Stimulated activated CD4-positive, alpha-beta T cell treated with anti-CD3 and anti-CD28 coated beads, Interleukin-12 subunit alpha, Interleukin-12 subunit beta, amount 100 ng/mL, for 4 hours (primary cell): ENCODE data around the gene CFAP46.
"Not testable (repeated sequence)": the region's sequence is repeated elsewhere in the genome, so short reads cannot be mapped to it uniquely, and the experiment has no call there.

Experiments
- DNase-seq: peaks from one replicate; pipeline ENCODE4 v3.0.0-alpha.2; 2020

Gene CFAP46

DNA sequence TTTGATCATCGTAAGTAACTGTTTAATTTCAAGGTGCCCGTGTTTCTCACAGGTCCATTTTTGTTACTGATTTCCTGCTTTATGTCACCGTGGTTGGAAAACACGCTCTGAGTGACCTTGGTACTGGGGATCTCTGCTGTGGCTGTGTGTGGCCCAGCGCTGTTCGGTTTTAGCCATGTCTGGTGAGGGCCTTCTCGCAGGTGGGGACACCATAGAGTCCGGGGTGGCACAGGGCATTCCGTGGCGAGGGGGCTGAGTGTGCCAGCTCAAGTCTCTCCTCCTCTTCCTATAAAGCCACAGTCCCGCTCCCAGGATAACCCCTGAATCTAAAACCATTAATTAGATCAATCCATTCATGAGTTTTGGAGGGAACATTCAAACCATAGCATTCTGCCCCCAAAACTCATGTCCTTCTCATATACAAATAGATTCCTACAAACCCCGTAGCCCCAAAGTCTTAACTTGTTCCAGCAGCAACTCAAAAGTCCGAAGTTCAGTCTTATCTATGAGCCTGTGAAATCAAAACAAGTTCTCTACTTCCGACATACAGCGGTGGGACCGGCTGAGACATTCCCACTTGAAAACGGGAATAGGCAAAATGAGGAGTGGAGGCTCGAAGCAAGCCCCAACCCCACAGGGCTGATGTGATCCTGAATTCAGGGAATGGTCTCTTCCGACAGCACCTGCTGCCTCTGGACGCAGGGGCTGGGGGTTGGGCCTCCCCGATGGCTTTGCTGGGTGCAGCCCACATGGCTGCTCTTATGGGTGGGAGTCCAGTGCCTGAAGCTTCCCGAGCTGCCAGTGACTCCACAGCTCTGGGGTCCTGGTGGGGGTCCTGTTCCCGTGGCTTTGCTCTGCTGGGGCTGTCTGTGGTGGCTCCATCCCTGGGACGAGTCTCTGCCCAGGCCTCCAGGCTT, 101.4 kb downstream of the CFAP46 start:
- no peak for DNase-seq

- no peak for DNase-seq
These were observed 103.3 kb downstream of the CFAP46 start for GRCh38 chr10:132839061-132839460.

GRCh38 chr10:132838346-132838970, 103.9 kb downstream of the CFAP46 start:
- no peak for DNase-seq

DNA sequence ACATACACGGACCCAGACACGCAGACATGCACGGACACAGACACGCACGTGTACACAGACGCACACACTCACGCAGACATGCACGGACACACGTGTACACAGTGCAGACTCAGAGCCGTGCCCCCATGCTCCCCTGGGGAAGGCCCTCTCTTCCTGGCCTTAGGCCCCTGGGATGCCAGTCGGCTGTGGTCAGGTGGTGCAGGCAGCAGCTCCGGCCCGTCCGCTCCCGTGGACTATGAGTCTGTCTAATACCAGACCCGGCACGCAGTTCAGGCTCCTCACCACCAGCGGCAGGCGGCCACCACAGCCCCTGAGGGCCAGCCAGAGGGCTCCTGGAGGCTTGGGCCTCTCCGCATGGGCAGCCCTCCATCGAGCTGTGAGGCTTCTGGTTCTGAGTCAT, 104.5 kb downstream of the CFAP46 start:
- no peak for DNase-seq

DNA sequence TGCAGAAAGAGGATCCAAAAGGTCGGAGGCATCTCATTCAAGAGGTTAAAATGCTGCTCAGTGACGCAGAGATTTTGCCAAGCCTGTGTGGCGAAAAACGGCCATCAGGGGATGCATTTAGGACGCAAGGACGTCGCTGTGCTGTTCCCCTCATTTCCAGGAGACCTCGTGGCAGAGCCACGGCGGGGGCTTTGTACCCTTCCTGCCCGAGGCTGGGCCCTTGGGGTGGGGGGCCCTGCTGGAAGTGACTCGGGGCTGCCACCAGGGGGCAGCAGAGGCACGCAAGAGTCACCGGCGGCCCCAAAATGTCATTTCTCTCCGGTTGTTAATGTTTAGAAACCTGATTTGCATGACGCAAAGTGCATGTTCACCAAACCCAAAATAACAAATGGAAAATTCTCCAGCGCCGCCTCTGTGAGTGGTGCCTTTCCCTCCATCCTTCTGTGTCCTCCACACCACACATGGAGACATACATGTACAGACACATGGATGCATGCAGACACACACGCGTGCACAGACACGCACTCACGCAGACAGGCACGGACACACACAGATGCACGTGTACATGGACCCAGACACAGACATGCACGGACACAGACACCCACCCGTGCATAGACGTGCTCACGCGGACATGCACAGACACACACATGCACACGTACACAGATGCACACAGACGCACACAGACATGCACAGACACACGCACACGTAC, 105.4 kb downstream of the CFAP46 start:
- peak; percentile 44 for DNase-seq

GRCh38 chr10:132836248-132836831, 106.0 kb downstream of the CFAP46 start:
- no peak for DNase-seq

- no peak for DNase-seq
These were observed 106.5 kb downstream of the CFAP46 start for GRCh38 chr10:132835848-132836233.

DNA sequence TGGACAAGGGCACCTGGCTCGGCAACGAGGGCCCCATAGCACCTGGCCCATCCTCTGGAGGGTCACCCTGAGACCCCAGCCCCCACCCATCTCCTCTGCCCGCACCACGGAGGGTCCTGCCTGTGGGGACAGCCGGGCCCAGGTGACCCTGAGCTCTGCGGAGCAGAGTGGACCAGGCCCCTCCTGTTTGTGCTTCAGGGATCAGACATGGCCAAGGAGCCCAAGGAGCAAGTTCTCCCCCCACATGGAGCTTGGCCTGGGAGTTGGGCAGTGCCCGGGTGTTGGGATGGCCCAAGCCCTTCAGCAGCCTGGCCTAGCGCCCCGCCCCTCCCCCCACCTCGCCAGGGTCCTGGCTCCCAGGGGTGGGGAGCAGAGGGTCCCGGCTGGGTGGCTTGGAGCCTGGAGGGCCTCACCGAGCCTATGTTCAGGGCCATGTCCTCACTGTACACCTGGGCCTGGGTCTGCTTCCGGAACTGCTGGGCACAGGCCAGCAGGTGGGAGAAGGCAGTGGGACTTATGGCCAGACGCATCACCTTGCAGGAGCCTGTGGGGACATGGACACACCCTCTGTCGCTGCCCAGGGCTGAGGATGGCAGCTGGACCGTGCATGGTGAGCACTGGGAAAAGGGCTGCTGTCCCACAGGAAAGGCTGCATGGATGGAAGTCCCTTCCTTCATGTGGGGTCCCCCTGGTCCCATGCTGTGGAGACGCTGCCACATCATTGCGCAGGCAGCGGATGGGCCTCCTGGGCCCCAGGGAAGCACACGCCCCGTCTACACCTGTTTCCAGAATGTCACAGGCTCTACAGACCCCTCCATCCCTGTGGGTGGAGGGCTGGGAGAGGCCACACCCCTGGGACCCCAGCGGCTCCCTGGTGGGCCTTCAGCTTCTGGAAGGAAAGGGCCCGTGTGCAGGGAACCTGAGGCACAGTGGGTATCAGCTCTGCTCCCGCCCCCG, 107.2 kb downstream of the CFAP46 start:
- DNase-seq, result no peak

- no peak for DNase-seq
These were observed 108.0 kb downstream of the CFAP46 start for GRCh38 chr10:132834311-132834761.

GRCh38 chr10:132833421-132834111, 108.8 kb downstream of the CFAP46 start:
- DNase-seq, result no peak

DNA sequence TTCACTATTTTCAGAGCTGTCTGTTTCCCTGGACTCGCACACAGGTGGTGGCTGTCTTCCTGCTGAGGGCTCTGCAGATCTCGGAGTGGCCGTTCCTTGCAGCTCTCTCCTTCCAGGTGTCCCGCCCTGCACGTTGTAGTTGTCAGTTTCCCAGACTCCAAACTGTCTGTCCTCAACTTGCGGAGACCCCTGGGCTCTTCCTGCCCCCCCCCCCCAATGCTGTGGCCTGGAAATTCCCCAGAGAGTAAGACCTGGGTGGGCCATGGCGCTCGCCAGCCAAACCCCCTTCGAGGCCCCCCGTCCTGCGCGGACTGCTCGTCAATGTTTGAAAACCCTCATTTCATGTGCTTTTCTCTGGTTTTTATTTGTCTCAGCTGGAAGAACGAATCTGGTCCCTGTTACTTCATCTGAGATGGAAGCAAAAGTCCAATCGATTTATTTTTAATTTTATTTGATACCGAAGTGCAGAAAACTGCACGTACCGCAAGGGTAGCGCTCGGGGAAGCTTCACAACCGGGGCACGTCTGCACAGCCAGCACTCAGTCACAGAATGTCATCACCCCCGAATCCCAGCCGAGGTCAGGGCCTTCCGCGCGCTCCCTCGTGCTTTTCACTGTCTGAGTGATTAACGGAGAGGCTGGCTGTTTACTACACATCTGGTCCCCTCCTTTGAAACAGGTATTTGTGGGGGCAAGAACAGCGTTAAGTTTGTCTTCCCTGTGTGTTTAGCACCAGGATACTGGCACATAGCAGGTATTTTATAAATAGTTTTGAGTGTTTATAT, 110.0 kb downstream of the CFAP46 start:
- no peak for DNase-seq

GRCh38 chr10:132829403-132829802, 113.0 kb downstream of the CFAP46 start:
- DNase-seq, result no peak

- DNase-seq, result no peak
These were observed 113.7 kb downstream of the CFAP46 start for GRCh38 chr10:132828681-132829080.

- no peak for DNase-seq
These were observed 114.4 kb downstream of the CFAP46 start for GRCh38 chr10:132827861-132828539.

DNA sequence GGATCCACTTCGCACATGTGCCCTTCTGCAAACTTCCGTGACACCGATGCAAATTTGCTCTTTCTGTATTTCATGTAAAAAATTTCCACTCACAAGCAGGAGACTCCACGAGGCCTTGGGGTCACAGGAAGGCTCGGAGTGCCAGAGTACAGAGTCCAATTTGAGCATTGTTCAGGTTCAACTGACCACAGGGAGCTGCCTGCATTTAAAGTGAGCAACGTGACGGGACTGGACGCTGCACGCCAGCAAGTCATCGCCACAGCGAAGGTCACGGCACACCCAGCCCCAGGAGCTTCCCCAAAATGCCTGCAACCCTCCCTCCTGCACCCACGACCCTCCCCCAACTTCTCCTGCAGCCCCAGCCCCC, 115.0 kb downstream of the CFAP46 start:
- no peak for DNase-seq

GRCh38 chr10:132826524-132827422, 115.6 kb downstream of the CFAP46 start:
- DNase-seq, result no peak

DNA sequence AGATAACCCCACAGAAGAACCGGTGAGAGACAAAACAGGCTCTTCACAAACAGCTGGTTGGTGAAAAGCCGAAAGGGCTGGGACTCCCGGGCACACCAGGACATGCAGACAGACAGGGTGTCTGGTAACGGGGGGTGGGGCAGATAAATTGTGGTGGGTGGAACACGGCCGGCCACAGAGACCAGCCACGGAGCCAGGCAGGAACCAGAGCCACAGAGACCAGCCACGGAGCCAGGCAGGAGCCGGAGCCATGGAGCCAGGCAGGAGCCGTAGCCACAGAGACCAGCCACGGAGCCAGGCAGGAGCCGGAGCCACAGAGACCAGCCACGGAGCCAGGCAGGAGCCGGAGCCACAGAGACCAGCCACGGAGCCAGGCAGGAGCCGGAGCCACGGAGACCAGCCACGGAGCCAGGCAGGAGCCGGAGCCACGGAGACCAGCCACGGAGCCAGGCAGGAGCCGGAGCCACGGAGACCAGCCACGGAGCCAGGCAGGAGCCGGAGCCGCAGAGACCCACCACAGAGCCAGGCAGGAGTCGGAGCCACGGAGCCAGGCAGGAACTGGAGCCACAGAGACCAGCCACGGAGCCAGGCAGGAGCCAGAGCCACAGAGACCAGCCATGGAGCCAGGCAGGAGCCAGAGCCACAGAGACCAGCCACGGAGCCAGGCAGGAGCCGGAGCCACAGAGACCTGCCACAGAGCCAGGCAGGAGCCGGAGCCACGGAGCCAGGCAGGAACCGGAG, 116.4 kb downstream of the CFAP46 start:
- DNase-seq, result not testable (repeated sequence)

- DNase-seq, result no peak
These were observed 122.3 kb downstream of the CFAP46 start for GRCh38 chr10:132820056-132820455.
